Measurements from ENCODE around the gene MRPL39.

The MRPL39 gene

DNA sequence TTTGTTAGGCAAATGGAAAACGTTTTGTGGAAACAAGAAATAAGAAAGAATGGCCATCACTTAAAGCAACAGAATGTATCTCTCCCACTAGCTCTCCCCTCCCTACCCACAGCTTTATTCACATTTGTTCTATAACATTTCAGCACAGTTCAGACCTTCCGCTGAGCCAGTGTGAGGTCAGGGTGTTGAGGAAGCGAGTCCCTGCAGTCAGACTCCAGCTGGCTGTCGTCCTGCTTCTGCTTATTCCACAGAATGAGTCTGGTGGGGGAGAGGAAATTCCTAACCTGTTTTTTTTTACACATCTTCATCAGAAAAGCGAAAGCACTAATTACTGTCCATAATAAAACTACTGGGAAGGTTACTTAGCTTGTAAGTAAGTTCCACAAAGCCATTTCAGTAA is 39.0 kb downstream of the MRPL39 start:
- peak; percentile 78 for DNase-seq (ENCODE audit: low read depth)

- DNase-seq (ENCODE audit: low read depth) = no peak
Observed at GRCh38 chr21:25567472-25567871, 39.8 kb downstream of the MRPL39 start.

DNA sequence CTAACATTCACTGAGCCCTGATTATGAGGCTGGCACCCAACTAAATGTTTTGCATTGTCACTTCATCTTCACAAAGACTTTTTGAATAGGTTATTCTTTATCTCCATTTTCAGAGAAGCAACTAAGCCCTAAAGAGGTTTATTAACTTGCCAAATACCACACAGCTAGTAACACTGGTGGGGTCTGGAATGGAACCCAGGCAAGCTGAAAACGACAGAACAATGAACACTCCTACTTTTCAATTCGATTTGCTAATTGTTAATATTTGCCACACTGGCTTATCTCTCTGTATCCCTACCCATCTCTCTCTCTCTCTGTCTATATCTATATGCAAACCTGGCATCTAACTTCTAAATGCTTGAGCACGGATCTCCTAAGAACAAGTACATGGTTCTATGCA is 40.6 kb downstream of the MRPL39 start:
- DNase-seq (ENCODE audit: low read depth) = no peak

DNA sequence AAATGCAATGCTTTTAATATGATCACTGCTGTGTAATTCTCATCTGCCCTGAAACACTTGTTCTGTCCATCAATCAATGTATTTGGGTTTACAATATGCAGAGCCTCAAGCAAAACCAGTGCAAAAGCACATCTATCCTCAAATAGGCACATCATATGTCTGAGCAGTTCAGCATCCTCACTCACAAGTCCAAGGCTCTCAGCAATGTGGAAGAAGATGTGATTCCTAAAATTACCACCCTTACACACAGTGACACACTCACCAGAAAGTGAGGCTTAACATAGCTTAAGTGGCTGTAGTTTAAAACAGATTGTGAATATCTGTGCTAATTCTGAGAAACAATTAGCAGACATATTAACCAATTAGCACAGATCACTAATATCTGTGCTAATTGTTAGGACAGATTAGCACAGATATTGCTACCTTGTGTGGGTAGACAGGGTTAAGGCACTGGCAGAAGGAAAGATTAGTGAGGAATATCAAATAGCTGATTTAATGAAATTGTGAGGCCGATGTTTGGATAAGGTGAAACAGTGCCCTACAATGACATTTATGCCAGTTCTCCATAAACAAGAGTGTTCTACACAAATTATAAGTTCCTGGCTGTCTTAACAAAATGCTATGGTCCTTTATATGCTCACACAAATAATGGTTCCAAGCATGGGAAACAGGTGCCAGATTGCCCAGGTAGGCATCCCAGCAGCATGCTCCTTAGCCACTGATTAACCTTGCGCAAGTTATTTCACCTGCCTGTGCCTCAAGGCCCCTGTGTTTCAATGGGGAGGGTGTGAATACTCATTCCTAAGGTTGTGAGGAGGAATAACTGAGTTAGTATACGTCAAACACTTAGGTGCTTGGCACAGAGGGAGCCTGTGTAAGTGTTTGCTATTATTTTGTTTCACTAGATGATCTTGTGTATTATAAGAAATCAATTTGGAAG is 41.7 kb downstream of the MRPL39 start:
- no peak for DNase-seq (ENCODE audit: low read depth)

GRCh38 chr21:25564349-25564948 is 42.8 kb downstream of the MRPL39 start:
- no peak for DNase-seq (ENCODE audit: low read depth)

DNA sequence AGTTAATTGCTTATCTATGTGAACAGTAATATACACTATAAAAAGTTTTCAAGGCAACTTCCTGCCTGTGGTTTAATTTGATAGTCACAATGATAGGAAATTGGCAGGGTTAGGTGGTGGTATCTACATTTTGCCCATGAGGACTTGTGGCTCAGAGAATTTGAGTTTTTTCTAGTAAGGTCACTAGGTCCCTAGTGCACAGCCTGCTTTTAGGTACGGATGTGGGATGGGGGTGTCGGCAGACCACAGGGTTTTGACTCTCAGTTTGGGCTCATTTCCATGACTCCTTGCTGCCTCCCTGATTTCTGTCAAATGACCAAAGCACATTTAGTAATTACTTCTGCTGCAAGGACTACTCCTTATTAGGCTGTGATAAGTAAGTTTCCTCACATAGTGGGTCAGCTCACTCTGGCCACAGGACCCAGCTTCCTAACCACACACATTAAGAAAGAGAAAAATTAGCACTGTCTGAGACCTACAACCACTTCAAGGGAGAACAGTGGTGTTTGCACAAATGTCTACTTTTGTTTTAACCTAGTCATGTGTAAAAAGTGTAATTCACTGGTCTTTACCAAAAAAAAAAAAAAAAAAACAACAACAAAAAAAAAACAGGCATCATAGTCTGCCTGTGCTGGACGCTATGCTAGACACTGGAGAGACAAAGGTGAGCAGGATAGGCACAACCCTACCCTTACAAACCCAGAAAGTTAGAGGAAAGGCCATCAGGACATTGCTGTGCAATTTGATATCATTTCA is 43.7 kb downstream of the MRPL39 start:
- DNase-seq (ENCODE audit: low read depth) = no peak

DNA sequence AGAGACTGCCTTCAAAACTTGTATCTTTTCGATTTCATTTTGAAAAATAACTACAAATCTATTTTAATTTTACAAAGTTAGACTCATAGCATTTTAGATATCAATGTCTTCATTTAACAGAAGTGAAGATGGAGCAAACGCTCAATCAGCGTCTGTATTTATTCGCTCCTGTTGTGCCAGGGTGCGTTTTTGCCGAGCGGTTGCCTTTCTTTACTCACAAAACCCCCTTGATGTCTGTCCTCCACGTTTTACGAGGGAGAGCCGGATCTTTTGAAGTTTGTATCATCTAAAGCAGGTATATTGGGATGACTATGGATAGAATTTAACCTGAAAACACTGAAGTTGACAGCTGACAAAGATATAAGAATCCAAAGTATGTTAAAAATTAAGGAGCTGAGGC is 44.6 kb downstream of the MRPL39 start:
- DNase-seq (ENCODE audit: low read depth) = no peak

DNA sequence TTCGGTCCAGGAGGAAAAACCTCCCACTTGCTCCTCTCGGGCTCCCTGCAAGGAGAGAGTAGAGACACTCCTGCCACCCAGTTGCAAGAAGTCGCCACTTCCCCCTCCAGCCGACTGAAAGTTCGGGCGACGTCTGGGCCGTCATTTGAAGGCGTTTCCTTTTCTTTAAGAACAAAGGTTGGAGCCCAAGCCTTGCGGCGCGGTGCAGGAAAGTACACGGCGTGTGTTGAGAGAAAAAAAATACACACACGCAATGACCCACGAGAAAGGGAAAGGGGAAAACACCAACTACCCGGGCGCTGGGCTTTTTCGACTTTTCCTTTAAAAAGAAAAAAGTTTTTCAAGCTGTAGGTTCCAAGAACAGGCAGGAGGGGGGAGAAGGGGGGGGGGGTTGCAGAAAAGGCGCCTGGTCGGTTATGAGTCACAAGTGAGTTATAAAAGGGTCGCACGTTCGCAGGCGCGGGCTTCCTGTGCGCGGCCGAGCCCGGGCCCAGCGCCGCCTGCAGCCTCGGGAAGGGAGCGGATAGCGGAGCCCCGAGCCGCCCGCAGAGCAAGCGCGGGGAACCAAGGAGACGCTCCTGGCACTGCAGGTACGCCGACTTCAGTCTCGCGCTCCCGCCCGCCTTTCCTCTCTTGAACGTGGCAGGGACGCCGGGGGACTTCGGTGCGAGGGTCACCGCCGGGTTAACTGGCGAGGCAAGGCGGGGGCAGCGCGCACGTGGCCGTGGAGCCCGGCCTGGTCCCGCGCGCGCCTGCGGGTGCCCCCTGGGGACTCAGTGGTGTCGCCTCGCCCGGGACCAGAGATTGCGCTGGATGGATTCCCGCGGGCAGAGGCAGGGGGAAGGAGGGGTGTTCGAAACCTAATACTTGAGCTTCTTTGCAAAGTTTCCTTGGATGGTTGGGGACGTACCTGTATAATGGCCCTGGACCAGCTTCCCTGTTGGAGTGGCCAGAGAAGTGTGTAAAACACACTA is 45.3 kb downstream of the MRPL39 start:
- peak; percentile 72 for DNase-seq (ENCODE audit: low read depth)

- DNase-seq (ENCODE audit: low read depth) = no peak
Observed at GRCh38 chr21:25560891-25561290, 46.4 kb downstream of the MRPL39 start.

GRCh38 chr21:25560271-25560685 is 47.0 kb downstream of the MRPL39 start:
- DNase-seq (ENCODE audit: low read depth) = peak; percentile 36

DNA sequence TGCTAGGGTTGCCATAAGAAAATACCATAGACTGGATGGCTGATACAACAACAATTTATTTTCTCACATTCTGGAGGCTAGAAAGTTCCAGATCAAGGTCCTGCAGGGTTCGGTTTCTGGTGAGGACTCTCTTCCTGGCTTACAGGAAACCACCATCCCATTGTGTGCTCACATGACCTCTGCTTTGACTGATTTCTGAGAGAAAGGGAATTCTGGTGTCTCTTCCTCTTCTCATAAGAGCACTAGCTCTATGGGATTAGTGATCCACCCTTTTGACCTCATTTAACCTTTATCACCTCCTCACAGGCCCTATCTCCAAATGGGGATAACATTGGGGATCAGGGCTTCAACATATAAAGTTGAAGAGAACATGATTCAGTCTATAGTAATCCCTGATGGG is 47.5 kb downstream of the MRPL39 start:
- DNase-seq (ENCODE audit: low read depth) = no peak

- no peak for DNase-seq (ENCODE audit: low read depth)
Observed at GRCh38 chr21:25558123-25558522, 49.2 kb downstream of the MRPL39 start.

GRCh38 chr21:25557180-25557579 is 50.1 kb downstream of the MRPL39 start:
- DNase-seq (ENCODE audit: low read depth) = no peak

DNA sequence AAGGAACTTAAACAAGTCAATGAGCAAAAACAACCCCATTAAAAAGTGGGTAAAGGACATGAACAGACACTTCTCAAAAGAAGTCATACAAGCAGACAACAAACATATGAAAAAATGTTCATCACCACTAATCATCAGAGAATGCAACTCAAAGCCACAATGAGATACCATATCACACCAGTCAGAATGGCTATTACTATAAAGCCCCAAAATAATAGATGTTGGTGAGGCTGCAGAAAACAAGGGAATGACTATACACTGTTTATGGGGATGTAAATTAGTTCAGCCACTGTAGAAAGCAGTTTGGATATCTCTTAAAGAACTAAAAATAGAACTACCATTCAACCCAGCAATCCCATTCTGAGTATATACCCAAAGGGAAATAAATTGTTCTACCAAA is 51.2 kb downstream of the MRPL39 start:
- no peak for DNase-seq (ENCODE audit: low read depth)

DNA sequence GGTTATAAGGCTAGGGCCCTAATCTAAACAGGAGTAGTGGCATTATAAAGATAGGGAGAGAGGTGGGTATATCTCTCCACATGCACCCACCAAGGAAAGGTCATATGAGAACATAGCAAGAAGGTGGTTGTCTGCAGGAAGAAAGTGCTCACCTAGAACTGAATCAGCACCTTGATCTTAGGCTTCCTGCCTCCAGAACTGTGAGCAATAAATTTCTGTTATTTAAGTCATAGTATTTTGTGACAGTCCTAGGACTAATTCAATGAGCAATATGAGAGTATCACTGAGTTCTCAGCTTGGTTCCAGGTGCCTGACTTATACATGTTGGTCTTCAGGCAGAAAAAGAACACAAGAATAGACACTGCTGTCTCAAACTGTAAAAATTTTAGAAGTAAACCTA is 51.8 kb downstream of the MRPL39 start:
- no peak for DNase-seq (ENCODE audit: low read depth)

DNA sequence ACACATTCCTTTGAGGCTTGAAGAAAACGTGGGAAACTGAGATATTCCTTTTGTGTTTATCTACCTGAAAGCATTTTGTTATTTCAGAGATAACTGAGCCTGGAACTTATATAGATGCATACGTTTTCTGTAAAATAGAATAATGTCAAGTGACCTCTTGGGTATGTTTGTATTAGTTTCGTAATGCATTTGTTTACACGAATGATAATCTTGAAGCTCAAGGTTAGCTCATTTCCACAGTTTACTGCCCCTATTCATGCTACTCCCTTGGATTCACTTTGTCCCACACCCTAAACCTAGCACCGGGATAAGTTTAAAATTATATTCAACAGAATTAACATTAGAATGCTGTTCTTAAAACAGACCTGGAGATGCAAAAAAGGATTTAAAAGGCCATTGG is 54.4 kb downstream of the MRPL39 start:
- no peak for DNase-seq (ENCODE audit: low read depth)

- DNase-seq (ENCODE audit: low read depth) = no peak
Observed at GRCh38 chr21:25551569-25551968, 55.7 kb downstream of the MRPL39 start.

GRCh38 chr21:25550352-25551120 is 56.7 kb downstream of the MRPL39 start:
- DNase-seq (ENCODE audit: low read depth) = no peak

DNA sequence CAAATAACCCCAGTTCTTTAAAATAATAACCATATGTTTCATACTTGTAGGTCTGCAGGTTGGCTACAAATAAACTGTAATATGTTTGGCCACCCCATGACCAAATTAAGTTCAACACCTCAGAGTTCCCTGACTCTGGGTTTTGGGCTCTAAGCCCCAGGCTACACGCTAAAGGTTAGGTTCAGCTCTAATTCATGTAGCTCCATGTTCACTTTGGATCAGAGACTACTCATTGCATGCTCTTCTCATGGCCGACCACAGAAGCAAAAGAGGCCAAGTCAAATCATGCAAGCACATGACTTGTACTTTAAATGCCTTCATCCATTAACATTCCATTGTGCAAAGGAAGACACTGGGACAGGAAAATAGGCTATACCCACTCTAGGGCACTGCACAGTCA is 66.2 kb downstream of the MRPL39 start:
- DNase-seq (ENCODE audit: low read depth) = no peak

GRCh38 chr21:25539606-25540005 is 67.7 kb downstream of the MRPL39 start:
- no peak for DNase-seq (ENCODE audit: low read depth)

DNA sequence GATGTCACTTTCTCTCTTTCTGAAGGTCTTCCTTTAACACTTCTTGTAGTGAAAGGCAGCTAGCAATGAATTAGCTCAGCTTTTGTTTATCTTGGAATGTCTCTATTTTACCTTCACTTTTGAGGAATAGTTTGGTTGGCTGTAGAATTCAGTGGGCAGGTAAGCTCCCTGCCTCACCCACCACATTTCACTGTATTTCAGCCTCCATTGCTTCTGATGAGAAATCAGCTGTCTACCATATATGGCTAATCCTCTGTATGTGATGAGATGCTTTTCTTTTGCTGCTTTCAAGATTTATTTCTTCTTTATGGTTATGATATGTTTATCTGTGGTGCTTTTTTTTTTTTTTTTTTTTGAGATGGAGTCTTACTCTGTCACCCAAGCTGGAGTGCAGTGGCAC is 70.1 kb downstream of the MRPL39 start:
- no peak for DNase-seq (ENCODE audit: low read depth)
